Fibroblast of skin of scalp (primary cell): ENCODE measurements around the gene PI4KA.
"Not testable (repeated sequence)": the region's sequence is repeated elsewhere in the genome, so short reads cannot be mapped to it uniquely, and the experiment has no call there.

Experiments
- DNase-seq: peaks from one replicate; pipeline ENCODE4 v3.0.0-alpha.2; 2013

Gene PI4KA

DNA sequence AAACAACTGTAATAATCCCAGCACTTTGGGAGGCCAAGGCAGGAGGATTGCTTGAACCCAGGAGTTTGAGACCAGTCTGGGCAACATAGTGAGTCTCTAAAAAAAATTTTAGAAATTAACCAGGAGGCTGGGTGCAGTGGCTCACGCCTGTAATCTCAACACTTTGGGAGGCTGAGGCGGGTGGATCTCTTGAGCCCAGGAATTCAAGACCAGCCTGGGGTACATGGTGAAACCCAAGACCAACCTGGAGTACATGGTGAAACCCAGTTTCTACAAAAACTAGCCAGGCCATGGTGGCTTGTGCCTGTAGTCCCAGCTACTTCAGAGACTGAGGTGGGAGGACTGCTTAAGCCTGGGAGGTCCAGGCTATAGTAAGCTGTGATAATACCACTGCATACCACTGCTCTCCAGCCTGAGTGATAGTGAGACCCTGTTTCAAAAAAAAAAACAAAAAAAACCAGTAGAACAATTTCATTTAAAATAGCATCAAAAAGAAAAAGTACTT, 11.2 kb downstream of the PI4KA start:
- no peak for DNase-seq

DNA sequence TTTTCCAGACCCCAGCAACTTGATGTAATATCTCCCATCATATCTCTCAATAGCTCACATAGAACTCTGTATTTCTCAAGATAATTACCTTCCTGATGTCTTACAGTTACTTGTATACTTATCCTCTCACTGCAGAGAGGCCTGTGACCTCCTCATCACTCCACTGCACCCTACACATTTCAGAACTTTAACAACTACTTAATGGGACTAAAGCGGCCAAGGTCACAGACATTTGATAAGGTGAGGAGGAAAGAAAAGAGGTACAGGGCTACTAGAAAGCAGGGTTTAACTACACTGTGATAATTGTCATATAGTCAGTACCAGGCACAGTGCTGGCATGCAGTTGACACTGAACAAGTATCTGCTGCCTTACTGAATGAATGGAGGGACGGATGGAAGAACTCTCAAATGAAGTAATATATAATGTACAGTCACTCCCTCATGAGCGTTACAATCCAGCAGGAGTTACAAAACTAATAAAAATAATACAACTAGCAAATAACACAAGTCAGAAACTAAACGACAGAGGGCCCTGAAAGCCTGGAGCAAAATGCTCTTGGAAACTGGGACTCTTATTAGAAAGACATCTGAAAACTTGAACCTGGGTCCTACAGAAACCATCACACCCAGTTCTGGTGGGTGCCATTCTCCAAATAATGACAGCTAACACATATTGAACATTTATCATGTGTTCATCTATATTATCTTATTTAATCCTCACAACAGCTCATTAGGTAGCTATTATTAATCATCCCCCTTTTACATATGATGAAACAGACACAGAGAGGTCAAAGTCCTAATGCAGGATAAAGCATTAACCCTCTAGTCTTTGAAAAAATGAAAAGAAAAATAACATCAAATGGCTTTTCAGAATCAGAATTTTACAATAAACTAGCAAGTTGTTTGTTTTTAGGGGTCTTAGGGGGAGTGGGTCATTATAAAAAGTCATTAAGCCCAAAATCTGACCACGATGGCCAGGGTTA, 14.3 kb downstream of the PI4KA start:
- no peak for DNase-seq

DNA sequence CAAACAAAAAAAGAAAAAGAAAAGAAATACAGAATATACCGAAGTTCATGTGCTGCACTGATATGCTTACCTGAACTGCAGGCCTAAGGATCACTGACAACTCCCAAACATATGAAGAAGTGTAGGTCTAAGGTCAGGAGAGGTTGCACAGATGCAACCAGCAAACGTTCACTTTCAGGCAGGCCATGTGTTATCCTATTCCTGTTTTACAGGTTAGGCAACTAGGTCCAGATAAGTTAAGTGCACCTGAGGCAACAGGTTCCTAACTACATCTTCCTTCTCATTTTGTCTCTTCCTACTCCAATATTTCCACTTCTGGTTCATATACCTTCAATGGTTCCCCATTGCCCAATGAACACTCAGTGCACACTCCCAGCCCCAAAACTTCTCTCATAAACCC, 15.1 kb downstream of the PI4KA start:
- DNase-seq, result no peak

DNA sequence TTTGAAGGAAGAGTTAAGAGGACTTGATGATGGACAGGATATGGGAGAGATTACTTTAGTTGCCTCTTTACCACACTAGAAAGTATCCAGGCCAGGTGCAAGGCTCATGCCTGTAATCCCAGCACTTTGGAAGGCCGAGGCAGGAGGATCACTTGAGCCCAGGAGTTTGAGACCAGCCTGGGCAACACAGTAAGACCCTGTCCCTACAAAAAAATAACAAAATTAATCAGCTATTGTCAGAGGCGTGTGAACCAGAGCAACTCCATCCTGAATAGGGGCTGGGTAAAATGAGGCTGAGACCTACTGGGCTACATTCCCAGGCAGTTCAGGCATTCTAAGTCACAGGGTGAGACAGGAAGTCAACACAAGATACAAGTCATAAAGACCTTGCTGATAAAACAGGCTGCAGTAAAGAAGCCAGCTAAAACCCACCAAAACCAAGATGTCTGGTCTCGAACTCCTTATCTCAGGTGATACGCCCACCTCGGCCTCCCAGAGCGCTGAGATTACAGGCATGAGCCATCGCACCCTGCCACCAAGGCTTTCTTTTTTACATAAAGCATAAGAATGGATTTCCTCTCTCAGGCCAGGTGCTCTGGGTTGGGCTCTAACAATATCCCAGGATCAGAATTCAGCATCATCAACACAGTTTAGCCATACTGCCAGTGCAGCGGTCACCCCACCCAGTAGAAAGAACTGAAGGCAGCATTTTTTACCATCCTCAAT, 17.8 kb downstream of the PI4KA start:
- DNase-seq, result no peak

DNA sequence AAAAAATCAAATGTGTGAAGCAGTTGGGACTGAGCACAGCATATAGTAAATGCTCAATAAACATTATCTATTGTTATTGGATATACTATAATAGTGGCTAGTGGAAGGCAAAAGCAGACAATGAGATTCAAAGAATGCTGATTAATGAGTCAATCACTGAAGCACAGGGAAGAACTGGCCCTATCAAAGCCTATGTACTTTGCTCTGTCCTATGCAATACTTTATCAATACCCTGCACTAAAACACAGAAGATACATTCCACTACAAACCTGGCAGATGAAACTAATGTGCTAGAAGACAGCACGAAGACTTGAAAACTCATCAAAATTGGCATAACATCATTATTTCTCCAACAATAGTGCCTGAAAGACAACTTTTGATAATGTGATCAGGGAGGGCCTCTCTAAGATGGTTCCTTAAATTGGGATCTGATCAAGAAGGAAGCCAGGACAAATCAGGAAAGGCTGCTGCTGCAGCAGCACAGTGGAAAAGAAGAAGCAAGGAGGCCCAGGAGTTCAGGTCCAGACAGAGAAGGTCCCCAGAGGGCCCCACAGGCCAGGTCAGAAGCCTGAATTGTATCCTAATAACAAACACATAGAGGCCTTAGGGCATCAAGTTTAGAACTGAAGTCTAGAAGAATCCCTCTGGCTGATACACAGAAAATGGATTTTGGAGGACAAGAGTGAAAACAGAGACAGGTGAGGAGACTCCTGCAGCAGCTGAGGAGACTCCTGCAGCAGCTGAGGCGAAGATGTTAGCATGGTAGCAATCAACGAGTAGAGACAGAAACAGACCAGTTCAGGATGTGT, 18.6 kb downstream of the PI4KA start:
- no peak for DNase-seq

DNA sequence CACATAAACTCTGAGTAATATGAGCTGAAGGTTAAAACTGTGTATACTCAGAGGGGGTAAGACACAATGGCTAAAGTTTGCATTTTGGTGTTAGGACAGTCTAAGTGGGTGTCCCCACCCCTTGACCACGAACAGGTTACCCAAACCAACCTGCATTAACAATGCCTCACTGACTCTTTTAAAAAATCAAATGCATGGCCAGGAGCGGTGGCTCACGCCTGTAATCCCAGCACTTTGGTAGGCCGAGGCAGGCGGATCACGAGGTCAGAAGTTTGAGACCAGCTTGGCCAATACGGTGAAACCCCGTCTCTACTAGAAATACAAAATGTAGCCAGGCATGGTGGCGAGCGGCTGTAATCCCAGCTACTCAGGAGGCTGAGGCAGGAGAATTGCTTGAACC, 19.3 kb downstream of the PI4KA start:
- DNase-seq, result not testable (repeated sequence)

DNA sequence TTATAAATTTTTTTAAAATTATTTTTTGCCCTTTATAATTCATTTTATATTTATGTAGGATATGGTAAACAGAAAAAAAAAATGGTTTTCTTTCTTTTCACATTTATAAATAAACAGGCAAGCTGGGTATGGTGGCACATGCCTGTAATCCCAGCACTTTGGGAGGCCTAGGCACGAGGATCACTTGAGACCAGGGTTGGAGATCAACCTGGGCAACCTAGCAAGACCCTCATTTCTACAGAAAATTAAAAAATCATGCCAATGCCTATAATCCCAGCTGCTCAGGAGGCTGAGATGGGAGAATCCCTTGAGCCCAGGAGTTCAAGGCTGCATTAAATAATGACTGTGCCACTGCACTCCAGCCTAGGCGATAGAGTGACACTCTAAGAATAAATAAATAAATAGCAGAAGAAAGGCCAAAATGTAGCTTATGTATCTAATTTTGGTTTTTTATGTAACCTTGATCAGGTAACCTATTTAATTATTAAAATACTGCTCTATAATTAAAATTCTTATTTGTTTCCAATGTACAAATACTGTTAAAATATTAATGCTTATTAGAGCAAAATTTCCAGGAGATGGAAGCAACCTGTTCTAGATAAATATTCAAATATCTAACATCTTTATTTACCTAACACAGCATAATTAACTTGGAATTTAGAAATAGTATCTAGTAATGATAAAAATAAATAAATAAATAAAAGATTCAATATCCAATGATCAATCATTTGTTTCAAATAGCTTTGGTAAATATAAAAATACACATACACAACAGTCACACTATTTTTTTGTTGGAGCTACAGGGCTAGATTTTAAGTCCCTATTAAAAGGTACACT, 21.4 kb downstream of the PI4KA start:
- no peak for DNase-seq

DNA sequence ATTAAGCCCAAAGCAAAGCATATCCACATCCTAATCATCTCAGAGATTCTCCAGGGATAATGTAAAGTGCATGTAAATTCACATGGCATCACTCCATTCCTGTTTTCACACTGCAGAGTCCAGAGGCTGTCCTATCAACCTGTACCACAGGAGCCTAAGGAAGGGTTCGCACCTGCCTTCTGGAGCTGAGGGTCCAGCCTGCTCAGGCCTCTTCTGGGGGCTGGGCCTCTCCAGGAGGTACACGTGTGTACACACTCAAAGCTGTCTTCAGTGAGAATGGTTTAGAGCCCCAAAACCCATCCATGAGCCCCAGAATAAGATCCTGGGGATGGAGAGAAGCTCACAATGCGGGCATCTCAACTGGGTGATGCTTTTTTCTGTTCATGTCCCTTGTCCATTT, 23.9 kb downstream of the PI4KA start:
- no peak for DNase-seq

DNA sequence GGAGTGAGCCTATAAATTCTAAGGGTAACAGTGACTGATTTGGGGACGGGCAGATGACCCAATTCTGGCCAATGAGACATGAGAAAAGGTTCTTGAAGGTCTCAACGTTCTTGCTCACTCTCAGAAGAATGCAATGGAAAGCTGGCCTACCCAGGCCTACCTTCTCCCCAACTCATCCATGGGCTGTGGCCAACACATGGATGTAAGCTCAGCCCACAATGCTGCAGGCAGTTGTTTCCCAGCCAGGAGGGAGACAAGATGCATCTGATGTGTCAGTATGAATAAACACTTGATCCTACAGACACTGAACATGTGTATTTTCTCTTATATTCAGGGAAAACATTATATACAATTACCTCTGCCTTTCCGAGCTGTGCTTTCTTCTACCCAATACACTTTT, 24.4 kb downstream of the PI4KA start:
- no peak for DNase-seq

DNA sequence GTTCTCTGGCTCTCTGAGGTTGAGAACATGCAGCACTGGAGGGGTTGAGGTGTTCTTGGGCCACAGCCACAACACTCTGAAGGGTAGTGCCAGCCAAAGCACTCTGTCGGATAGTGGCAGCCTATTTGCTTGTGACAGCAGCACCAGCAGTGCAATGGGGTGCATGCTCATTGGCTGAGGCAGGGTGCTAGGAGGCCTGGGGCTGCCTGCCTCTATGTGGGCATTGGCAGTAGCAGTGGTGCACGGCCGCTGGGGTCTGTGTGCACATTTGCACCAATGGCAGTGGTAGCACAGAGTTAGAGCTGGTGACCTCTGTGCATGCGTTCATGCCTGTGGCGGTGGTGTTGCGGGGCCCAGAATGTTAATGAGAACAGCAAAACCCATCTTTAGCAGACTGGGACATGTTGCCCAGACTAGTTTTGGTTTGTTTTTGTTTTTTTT, 25.4 kb downstream of the PI4KA start:
- no peak for DNase-seq

DNA sequence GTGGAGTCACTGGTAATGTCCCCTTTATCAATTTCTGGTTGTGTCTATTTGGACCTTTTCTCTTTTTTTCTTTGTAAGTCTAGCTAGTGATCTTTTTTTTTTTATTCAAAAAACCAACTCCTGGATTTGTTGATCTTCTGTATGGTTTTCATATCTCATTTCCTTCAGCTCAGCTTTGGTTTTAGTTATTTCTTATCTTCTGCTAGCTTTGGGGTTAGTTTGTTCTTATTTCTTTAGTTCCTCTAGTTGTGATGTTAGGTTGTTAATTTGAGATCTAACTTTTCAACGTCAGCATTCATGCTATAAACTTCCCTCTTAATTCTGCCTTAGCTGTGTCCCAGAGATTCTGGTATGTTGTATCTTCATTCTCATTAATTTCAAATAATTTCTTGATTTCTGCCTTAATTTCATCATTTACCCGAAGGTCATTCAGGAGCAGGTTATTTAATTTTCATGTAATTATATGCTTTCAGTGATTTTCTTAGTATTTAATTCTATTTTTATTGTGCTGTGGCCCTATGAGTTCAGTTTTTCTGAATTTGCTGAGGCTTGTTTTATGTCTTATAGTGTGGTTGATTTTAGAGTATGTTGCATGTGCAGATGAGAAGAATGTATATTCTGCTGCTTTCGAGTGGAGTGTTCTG, 29.0 kb downstream of the PI4KA start:
- DNase-seq, result no peak

DNA sequence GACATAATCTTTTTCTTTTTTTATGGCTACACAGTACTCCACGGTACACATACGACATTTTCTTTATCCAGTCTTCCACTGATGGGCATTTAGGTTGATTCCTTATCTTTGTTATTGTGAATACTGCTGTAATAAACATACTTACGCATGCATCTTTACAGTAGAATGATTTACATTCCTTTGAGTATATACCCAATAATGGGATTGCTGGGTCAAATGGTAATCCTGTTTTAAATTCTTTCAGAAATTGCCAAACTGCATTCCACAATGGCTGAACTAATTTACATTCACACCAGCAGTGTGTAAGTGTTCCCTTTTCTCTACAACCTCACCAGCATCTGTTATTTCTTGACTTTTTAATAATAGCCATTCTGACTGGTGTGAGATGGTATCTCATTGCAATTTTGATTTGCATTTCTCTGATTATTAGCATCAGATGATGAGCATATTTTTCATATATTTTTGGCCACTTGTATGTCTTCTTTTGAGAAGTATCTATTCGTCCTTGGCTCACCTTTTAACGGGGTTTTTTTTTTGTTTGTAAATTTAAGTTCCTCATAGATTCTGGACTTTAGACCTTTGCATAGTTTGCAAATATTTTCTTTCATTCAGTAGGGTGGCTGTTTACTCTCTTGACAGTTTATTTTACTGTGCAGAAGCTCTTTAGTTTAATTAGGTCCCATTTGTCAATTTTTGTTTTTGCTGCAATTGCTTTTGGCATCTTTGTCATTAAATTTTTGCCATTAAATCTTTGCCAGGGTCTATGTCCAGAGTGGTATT, 32.0 kb downstream of the PI4KA start:
- DNase-seq, result not testable (repeated sequence)

DNA sequence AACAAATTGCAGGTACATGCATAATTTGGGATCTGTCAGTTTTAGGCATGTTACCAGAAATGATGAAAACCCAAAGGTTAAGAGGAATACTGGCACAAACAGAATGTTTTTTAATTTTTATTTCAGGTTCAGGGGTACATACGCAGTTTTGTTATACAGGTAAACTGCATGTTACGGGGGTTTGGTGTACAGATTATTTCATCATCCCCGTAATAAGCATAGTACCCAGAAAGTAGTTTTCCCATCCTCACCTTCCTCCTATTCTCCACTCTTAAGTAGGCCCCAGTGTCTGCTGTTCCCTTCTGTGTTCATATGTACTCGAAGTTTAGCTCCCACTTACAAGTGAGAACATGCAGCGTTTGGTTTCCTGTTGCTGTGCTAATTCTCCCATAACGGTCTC, 33.0 kb downstream of the PI4KA start:
- DNase-seq, result no peak

DNA sequence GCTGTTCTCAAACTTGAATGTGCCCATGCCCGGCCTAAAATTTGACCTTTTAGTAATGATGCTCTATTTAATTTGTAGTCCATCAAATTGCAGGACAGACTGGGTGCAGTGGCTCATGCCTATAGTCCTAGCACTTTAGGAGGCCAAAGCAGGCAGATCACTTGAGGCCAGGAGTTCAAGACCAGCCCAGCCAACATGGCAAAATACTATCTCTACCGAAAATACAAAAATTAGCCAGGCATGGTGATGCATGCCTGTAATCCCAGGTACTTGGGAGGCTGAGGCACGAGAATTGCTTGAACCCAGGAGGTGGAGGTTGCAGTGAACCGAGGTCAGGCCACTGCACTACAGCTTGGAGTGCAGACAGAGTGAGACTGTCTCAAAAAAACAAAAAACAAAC, 33.4 kb downstream of the PI4KA start:
- not testable (repeated sequence) for DNase-seq

DNA sequence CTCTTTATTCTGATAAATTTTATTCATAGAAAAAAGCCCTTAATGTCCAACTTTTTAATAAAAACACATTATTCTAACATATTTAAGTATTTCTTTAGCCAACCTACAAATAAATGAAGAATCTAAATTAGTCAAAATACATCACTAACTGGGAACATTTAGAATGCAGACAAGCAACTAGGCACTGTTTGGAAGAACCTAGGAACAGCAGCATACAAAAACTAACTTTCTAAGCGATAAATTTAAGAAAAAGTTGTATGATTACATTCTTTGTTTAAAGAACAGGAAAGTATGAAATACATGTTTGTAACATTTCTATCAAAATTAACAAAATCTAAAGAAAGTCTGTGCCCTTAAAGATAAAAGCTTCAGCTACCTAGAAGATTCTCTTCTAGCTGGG, 35.3 kb downstream of the PI4KA start:
- no peak for DNase-seq

DNA sequence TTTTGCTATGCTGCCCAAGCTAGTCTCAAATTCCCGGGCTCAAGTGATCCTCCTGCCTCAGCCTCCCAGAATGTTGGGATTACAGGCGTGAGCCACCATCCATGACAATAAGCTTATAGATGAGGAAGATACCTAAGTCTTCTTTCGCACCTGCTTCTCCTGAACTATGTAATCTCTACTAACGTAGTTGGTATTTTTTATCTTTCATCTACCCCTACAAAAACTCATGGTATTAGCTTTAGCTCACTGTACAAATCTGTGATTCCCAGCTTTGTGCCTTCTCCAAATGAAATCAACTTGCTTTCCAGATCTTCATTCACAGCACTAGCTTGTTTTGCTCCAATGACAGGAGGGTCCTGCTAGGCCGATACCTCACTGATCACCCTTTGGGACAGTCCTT, 36.4 kb downstream of the PI4KA start:
- no peak for DNase-seq

DNA sequence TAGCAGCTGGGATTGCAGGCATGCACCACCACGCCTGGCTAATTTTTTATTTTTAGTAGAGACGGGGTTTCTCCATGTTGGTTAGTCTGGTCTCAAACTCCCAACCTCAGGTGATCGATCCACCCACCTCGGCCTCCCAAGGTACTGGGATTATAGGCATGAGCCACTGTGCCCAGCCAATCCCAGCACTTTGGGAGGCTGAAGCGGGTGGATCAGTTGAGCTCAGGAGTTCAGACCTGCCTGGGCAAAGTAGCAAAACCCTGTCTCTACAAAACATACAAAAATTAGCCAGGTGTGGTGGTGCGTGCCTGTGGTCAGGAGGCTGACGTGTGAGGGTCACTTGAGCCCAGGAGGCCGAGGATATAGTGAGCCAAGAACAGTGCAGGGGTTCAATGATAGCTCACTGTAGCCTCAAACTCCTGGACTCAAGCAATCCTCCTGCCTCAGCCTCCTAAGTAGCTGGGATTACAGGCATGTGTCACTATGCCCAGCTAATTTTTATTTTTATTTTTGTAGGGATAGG, 36.8 kb downstream of the PI4KA start:
- DNase-seq, result not testable (repeated sequence)

DNA sequence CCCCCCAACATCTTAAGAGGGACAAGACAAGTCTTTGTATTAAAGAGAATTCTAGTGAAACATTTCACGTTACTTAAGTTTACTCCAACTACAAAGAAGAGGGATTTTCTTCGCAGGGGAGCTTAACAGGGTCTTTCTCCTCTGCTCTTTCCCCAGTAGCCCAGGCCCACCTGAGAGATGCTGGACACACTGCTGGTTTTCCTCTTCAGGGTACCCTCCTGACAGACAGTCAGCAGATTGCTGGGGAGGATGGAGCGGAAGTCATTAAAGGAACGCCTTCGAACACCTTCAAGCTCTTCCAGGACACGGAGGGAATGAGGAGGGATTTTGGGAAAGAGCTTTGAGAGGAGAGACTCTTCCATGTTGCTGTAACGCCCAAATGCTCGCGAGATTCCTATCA, 39.1 kb downstream of the PI4KA start:
- no peak for DNase-seq

DNA sequence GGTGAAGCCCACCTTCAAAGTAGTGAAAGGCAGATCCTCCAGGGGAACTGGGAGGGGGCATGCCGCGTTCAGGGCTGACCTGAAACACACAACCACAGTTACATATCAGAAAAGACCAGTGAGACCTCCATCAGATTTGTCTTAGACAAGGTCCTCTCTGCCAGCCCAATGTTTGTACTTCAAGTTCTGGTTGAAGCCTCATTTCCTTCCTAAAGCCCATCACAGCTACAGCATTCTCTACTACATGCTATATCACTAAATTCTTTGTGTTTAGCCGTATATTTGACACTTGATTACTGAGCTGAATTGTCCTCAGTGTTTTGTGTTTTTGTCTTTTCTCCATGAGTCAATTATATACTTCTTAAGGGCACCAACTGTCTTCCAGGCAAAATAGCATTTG, 40.1 kb downstream of the PI4KA start:
- no peak for DNase-seq

DNA sequence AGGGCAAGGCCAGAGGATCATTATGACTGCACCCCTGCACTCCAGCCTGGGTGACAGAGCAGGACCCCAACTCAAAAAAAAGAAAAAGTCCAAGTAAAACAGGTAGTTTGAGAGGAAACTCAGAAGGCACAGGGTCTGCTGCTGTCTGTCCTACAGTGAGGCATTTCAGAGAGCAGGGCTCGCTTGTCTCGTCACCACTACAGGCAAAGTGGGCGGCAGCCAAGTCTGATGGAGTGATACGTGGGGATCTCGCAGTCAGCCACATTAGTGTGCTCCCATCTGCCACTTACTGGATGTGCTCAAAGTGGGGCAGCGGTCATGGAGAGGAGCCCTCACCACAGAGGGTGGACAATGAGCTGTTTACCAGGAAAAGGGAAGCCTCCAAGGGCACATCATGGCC, 42.1 kb downstream of the PI4KA start:
- no peak for DNase-seq
